ENCODE data around the gene PXK. TPM values are rescaled to one million over a fixed set of nuclear protein-coding genes. Genes with fewer than 3 reads are reported as not detected.

The PXK gene
- polyA plus RNA-seq, 3 donors = 31.5 to 54.0 (median 52.9) TPM

- Histone ChIP-seq H3K9ac (ENCODE audit: insufficient read depth, low read length, poor library complexity, severe bottlenecking) (no peak overlapping the region), H3K79me2 (ENCODE audit: insufficient read depth, low read length) (peaks cover 97% of the 10 kb centered on the region), H2AFZ (ENCODE audit: insufficient read depth, low read depth, low read length, poor library complexity, severe bottlenecking) (no peak overlapping the region), H3K27ac (ENCODE audit: low read depth in 1 of 2, low read length in 2 of 2) (peak overlapping the region; percentile 52 to 84), H3K4me1 (ENCODE audit: control insufficient read depth in 1 of 2, insufficient read depth in 2 of 2, low read length in 2 of 2) (peaks cover 56 to 64% of the 10 kb centered on the region in 2 donors), H3K36me3 (replicated peaks in 1 of 2; ENCODE audit: control insufficient read depth in 1 of 2, insufficient read depth in 2 of 2, low read length in 2 of 2) (peaks cover 0 to 3% of the 10 kb centered on the region in 2 donors), H4K20me1 (ENCODE audit: insufficient read depth, low read length) (peaks cover 83% of the 10 kb centered on the region), H3K9me3 (replicated peaks in 1 of 2; ENCODE audit: control insufficient read depth in 1 of 2, insufficient read depth in 1 of 2, low read length in 2 of 2) (no peaks in the 10 kb centered on the region), H3K4me2 (replicated peaks; ENCODE audit: extremely low read depth, low read length, poor library complexity, severe bottlenecking) (peak overlapping the region; percentile 68), H3K27me3 (ENCODE audit: control insufficient read depth in 2 of 2, insufficient read depth in 2 of 2, low read length in 2 of 2) (no peaks in the 10 kb centered on the region), H3K4me3 (replicated peaks in 1 of 3; ENCODE audit: low read depth in 2 of 3, low read length in 3 of 3) (peak overlapping the region in 1 of 3 experiments; percentile 38)
- Mint-ChIP-seq H3K36me3 (peaks cover 6 to 11% of the 10 kb centered on the region in 2 donors), H3K27me3 (ENCODE audit: low read depth in 3 of 3) (peaks cover 0 to 3% (median 1%) of the 10 kb centered on the region in 3 donors), H3K9me3 (no peaks in the 10 kb centered on the region), H3K27ac (peak overlapping the region; percentile 89 to 98 (median 98)), H3K4me3 (peak overlapping the region in 1 of 2 donors; percentile 42), H3K4me1 (peaks cover 63% of the 10 kb centered on the region)
- DNase-seq = peak; percentile 72 to 77 (median 76)
- intact Hi-C loops (cut with micrococcal nuclease) = loop anchor here in 1 of 2 donors (2.0 kb wide), 1 partner anchor 21 kb away; no protein-coding TSS in a partner anchor
- TF ChIP-seq CTCF (IDR thresholded peaks at IDR 0.05) = no peak
- 0% methylated on average over 1 of the region's 4 CpGs for WGBS (ENCODE audit: insufficient coverage)
These were observed 23.4 kb downstream of the PXK start for GRCh38 chr3:58356054-58356453.

GRCh38 chr3:58357402-58357801 lies 24.7 kb downstream of the PXK start:
- Histone ChIP-seq H3K4me3 (replicated peaks in 1 of 3; ENCODE audit: low read depth in 2 of 3, low read length in 3 of 3) (no peak overlapping the region), H3K4me1 (ENCODE audit: control insufficient read depth in 1 of 2, insufficient read depth in 2 of 2, low read length in 2 of 2) (peaks cover 44 to 50% of the 10 kb centered on the region in 2 donors), H3K27me3 (ENCODE audit: control insufficient read depth in 2 of 2, insufficient read depth in 2 of 2, low read length in 2 of 2) (no peaks in the 10 kb centered on the region), H3K36me3 (replicated peaks in 1 of 2; ENCODE audit: control insufficient read depth in 1 of 2, insufficient read depth in 2 of 2, low read length in 2 of 2) (peaks cover 0 to 3% of the 10 kb centered on the region in 2 donors), H4K20me1 (ENCODE audit: insufficient read depth, low read length) (peaks cover 87% of the 10 kb centered on the region), H2AFZ (ENCODE audit: insufficient read depth, low read depth, low read length, poor library complexity, severe bottlenecking) (no peak overlapping the region), H3K27ac (ENCODE audit: low read depth in 1 of 2, low read length in 2 of 2) (peak overlapping the region in 1 of 2 donors; percentile 11), H3K9ac (ENCODE audit: insufficient read depth, low read length, poor library complexity, severe bottlenecking) (no peak overlapping the region), H3K4me2 (replicated peaks; ENCODE audit: extremely low read depth, low read length, poor library complexity, severe bottlenecking) (no peak overlapping the region), H3K79me2 (ENCODE audit: insufficient read depth, low read length) (peaks cover 97% of the 10 kb centered on the region), H3K9me3 (replicated peaks in 1 of 2; ENCODE audit: control insufficient read depth in 1 of 2, insufficient read depth in 1 of 2, low read length in 2 of 2) (no peaks in the 10 kb centered on the region)
- no peak for DNase-seq
- Mint-ChIP-seq H3K27ac (peak overlapping the region; percentile 11 to 89 (median 66)), H3K4me1 (peaks cover 50% of the 10 kb centered on the region), H3K4me3 (no peak overlapping the region), H3K9me3 (no peaks in the 10 kb centered on the region), H3K27me3 (ENCODE audit: low read depth in 3 of 3) (peaks cover 0 to 3% (median 1%) of the 10 kb centered on the region in 3 donors), H3K36me3 (peaks cover 3 to 13% of the 10 kb centered on the region in 2 donors)
- intact Hi-C loops (cut with micrococcal nuclease) = loop anchor here in 1 of 2 donors (2.0 kb wide), 1 partner anchor 23 kb away; no protein-coding TSS in a partner anchor
- no peak for TF ChIP-seq CTCF (IDR thresholded peaks at IDR 0.05)
- no CpG with 5 or more reads among the region's 3 CpGs for WGBS (ENCODE audit: insufficient coverage)
